ENCODE data around the gene SMIM5. TPM values are rescaled to one million over a fixed set of nuclear protein-coding genes. Genes with fewer than 3 reads are reported as not detected.

Gene SMIM5
- total RNA-seq, 1 experiment from 2014 or later = 0.09 TPM

DNA sequence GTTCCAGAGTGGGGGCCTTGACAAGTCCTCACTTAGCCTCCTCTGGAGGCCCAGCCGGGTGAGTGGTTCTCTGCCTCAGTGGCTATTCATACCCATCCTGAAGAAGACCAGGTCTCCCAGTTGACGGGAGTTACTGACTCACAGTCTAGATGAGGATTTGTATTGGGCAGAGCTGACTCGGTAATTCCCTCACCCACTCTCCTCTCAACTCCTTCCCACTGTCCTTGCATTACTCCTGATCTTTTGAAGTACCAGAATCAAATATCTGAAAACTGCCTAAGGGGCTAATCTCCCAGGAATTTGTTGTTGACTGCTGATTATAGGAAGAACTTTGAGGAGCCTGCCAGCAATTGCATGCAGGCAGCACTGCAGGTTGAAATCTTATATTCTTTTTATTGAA is 48.1 kb downstream of the SMIM5 start:
- TF ChIP-seq, protein P1, sequence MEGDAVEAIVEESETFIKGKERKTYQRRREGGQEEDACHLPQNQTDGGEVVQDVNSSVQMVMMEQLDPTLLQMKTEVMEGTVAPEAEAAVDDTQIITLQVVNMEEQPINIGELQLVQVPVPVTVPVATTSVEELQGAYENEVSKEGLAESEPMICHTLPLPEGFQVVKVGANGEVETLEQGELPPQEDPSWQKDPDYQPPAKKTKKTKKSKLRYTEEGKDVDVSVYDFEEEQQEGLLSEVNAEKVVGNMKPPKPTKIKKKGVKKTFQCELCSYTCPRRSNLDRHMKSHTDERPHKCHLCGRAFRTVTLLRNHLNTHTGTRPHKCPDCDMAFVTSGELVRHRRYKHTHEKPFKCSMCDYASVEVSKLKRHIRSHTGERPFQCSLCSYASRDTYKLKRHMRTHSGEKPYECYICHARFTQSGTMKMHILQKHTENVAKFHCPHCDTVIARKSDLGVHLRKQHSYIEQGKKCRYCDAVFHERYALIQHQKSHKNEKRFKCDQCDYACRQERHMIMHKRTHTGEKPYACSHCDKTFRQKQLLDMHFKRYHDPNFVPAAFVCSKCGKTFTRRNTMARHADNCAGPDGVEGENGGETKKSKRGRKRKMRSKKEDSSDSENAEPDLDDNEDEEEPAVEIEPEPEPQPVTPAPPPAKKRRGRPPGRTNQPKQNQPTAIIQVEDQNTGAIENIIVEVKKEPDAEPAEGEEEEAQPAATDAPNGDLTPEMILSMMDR (IDR thresholded peaks at IDR 0.05; ENCODE audit: unreplicated experiment) = no peak
- H3K4me1 Mint-ChIP-seq (ENCODE audit: insufficient read depth, unreplicated experiment) = peaks cover 53% of the 10 kb centered on the region
- POLR2A ChIA-PET = interaction anchor here (0.7 to 26.7 kb wide), 14 partner anchors 14 to 275 kb away, joined by 3 to 748 read pairs (median 12); partner anchors contain the start of genes ITGB4, RECQL5, SAP30BP and TRIM47
- DNase-seq (ENCODE audit: unreplicated experiment) = peak; percentile 58
- intact Hi-C loops (cut with micrococcal nuclease) = no loop called here
- no TSS peak for BruUV-seq (replicated peaks)
- H3K27ac Mint-ChIP-seq (ENCODE audit: low read depth, unreplicated experiment) = peak overlapping the region; percentile 91
- H3K4me3 Mint-ChIP-seq (ENCODE audit: unreplicated experiment) = no peak overlapping the region
- CTCF ChIA-PET = interaction anchor here (0.7 to 12.7 kb wide), 5 partner anchors 10 to 102 kb away, joined by 3 to 152 read pairs (median 22); partner anchors contain the start of gene ITGB4
- no peaks in the 10 kb centered on the region for H3K9me3 Mint-ChIP-seq (ENCODE audit: unreplicated experiment)
- no peaks in the 10 kb centered on the region for H3K27me3 Mint-ChIP-seq (ENCODE audit: insufficient read depth, unreplicated experiment)
- peaks cover 26% of the 10 kb centered on the region for H3K36me3 Mint-ChIP-seq (ENCODE audit: insufficient read depth, unreplicated experiment)

DNA sequence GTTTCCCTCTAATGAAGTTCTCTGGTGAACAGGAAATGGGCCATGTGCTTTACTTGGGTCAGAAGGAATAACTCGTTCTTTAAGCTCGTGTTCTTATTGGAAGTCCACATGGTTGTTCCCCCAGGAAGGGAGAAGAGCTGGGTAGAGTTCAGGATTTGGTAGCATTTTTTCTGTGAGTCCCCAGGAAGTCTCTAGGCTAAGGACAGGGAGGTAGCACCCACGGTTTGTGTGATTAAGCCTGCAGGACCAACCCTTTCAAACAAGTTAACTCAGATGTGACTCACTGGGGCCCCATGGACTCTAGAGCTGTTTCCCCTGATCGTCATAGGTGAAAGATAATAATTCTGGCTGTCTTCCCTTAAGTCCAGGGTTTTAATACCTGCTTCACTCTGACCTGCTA is 50.3 kb downstream of the SMIM5 start:
- peak; percentile 84 for DNase-seq (ENCODE audit: unreplicated experiment)
- ChIA-PET POLR2A (interaction anchor here (0.6 to 26.7 kb wide), 18 partner anchors 9 to 361 kb away, joined by 3 to 748 read pairs (median 8); partner anchors contain the start of genes ACOX1, ITGB4, MRPL38 and RECQL5), CTCF (interaction anchor here (0.8 to 12.7 kb wide), 11 partner anchors 10 to 80 kb away, joined by 3 to 152 read pairs (median 5); partner anchors contain the start of gene ITGB4)
- no peaks in the 10 kb centered on the region for H3K27me3 Mint-ChIP-seq (ENCODE audit: insufficient read depth, unreplicated experiment)
- peaks cover 64% of the 10 kb centered on the region for H3K4me1 Mint-ChIP-seq (ENCODE audit: insufficient read depth, unreplicated experiment)
- no peaks in the 10 kb centered on the region for H3K9me3 Mint-ChIP-seq (ENCODE audit: unreplicated experiment)
- TF ChIP-seq, protein P1 (IDR thresholded peaks at IDR 0.05; ENCODE audit: unreplicated experiment) = no peak
- peak overlapping the region; percentile 7 for H3K4me3 Mint-ChIP-seq (ENCODE audit: unreplicated experiment)
- peaks cover 23% of the 10 kb centered on the region for H3K36me3 Mint-ChIP-seq (ENCODE audit: insufficient read depth, unreplicated experiment)
- intact Hi-C loops (cut with micrococcal nuclease) = no loop called here
- peak overlapping the region; percentile 97 for H3K27ac Mint-ChIP-seq (ENCODE audit: low read depth, unreplicated experiment)
- no TSS peak for BruUV-seq (replicated peaks)

DNA sequence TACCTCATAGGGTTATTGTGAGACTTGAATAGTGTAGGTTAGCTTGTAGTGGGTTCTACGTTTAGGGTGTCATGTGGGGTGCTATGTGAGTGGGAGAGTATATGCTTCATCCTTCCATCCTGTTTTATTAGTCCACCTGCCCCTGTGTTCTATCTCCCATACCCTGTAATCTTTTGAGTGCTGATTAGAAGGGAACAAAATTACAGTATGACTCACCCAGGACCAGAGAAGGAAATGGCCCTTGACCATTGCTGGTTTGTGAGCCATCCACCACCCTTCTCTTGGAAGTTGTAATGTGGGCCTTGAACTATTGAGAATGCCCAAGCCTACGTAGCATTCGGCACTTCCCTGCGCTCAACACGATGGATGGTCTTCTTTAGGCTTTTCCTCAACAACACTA is 51.0 kb downstream of the SMIM5 start:
- Mint-ChIP-seq H3K9me3 (ENCODE audit: unreplicated experiment) (no peaks in the 10 kb centered on the region), H3K27ac (ENCODE audit: low read depth, unreplicated experiment) (peak overlapping the region; percentile 97), H3K27me3 (ENCODE audit: insufficient read depth, unreplicated experiment) (no peaks in the 10 kb centered on the region), H3K36me3 (ENCODE audit: insufficient read depth, unreplicated experiment) (peaks cover 23% of the 10 kb centered on the region), H3K4me1 (ENCODE audit: insufficient read depth, unreplicated experiment) (peaks cover 68% of the 10 kb centered on the region), H3K4me3 (ENCODE audit: unreplicated experiment) (no peak overlapping the region)
- ChIA-PET POLR2A (interaction anchor here (0.9 to 26.7 kb wide), 16 partner anchors 9 to 194 kb away, joined by 4 to 748 read pairs (median 11); partner anchors contain the start of genes ITGB4, RECQL5, SAP30BP and TRIM47), CTCF (interaction anchor here (0.5 to 12.7 kb wide), 6 partner anchors 9 to 64 kb away, joined by 3 to 152 read pairs (median 8); partner anchors contain the start of gene ITGB4)
- DNase-seq (ENCODE audit: unreplicated experiment) = no peak
- intact Hi-C loops (cut with micrococcal nuclease) = no loop called here
- BruUV-seq (replicated peaks) = TSS peak; percentile 21
- TF ChIP-seq, protein P1 (IDR thresholded peaks at IDR 0.05; ENCODE audit: unreplicated experiment) = no peak

DNA sequence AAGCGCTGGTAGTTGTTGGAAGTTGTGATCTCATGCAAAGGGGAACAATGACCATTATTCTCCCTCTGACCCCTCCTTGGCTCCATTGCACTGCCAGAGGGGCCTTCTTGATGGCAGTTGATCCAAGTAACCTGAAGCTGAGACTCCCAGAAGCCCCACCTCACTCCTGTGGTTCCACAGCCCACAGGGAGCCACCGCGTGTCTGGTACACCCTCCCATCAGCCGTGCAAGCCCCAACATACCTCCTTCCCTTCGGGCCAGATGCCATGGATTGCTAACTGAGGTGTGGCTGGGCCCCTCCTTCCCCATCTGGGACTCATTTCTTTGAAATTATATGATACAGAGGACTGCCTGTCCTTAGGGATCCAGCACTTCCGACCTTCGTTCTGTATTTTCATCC is 51.7 kb downstream of the SMIM5 start:
- CTCF ChIA-PET = interaction anchor here (0.5 to 12.7 kb wide), 4 partner anchors 14 to 63 kb away, joined by 3 to 152 read pairs (median 32); partner anchors contain the start of gene ITGB4
- peak overlapping the region; percentile 60 for H3K4me3 Mint-ChIP-seq (ENCODE audit: unreplicated experiment)
- H3K9me3 Mint-ChIP-seq (ENCODE audit: unreplicated experiment) = no peaks in the 10 kb centered on the region
- peak; percentile 94 for DNase-seq (ENCODE audit: unreplicated experiment)
- BruUV-seq (replicated peaks) = no TSS peak
- H3K27ac Mint-ChIP-seq (ENCODE audit: low read depth, unreplicated experiment) = peak overlapping the region; percentile 97
- H3K36me3 Mint-ChIP-seq (ENCODE audit: insufficient read depth, unreplicated experiment) = peaks cover 18% of the 10 kb centered on the region
- POLR2A ChIA-PET = interaction anchor here (0.8 to 26.7 kb wide), 15 partner anchors 10 to 534 kb away, joined by 3 to 748 read pairs (median 10); partner anchors contain the start of genes ITGB4, RECQL5, SAP30BP and UNK
- H3K4me1 Mint-ChIP-seq (ENCODE audit: insufficient read depth, unreplicated experiment) = peaks cover 68% of the 10 kb centered on the region
- intact Hi-C loops (cut with micrococcal nuclease) = no loop called here
- TF ChIP-seq, protein P1 (IDR thresholded peaks at IDR 0.05; ENCODE audit: unreplicated experiment) = no peak
- H3K27me3 Mint-ChIP-seq (ENCODE audit: insufficient read depth, unreplicated experiment) = no peaks in the 10 kb centered on the region

Data from MCF 10A (cell line).